Hematopoietic multipotent progenitor cell (in vitro differentiated cells): ENCODE data around the gene KSR1. TPM values are rescaled to one million over a fixed set of nuclear protein-coding genes. Genes with fewer than 3 reads are reported as not detected.

Source experiments
- DNase-seq, 3 donors: peaks; one replicate each; pipeline ENCODE4 v3.0.0-alpha.2; 2011 to 2015; ENCODE audit warnings: low read depth in 2 of 3, low spot score in 2 of 3
- total RNA-seq: library from RNA; depleted of rRNA; stranded (reverse); fragments of >200 nt; gene quantifications from one replicate; pipeline ENCODE4 v1.2.3, GENCODE V29; 2012

The KSR1 gene
- total RNA-seq, 1 donor, result 43.1 TPM

DNA sequence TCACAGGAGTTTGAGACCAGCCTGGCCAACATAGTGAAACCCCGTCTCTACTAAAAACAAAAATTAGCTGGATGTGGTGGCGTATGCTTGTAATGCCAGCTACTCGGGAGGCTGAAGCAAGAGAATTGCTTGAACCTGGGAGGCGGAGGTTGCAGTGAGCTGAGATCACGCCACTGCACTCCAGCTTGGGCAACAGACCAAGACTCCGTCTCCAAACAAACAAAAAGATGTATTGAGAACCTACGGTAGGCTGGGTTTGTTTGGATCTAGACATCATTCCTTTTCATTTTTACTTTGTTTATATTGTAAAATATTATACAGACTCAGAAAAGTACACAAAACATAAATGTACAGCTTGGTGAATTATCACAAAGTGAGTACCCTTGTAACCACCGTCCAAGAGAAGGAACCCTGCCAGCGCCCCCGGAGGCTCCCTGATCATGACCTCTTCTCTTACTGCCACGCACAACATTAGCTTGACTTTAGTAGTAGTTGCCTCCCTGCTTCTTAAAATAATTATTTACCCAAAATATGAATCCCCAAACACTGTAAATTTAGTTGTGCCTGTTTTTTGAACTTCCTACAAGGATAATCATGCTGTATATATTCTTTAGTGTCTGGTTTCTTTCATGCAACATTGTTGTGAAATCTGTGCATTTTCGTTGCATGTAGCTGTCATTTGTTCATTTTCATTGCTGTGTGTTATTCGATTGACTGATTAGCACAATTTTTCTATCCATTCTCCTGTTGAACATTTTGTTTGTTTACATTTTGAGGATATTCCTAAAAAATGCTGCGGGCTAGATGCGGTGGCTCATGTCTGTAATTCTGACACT, 56.5 kb downstream of the KSR1 start:
- DNase-seq, result no peak

DNA sequence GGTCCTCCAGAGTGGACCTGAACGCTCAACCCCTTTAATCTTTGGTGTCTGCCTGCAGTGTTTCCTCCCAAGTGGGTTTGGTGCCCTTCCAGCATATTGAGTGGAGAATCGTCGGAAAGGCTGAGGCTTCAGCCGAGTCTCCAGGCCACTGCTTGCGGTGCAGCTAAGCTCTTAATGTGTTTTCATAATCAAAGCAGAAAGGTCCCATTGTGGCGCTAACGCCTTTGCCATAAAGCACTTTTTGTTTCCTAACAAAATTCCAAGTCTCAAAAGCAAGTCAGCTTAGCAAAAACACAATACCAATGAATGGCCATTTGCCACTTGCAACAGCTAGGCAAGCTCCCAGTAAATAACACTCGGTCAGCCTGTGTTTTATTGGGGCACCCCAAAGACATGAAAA, 57.6 kb downstream of the KSR1 start:
- DNase-seq, result no peak

GRCh38 chr17:27514595-27515413, 58.6 kb downstream of the KSR1 start:
- no peak for DNase-seq

DNA sequence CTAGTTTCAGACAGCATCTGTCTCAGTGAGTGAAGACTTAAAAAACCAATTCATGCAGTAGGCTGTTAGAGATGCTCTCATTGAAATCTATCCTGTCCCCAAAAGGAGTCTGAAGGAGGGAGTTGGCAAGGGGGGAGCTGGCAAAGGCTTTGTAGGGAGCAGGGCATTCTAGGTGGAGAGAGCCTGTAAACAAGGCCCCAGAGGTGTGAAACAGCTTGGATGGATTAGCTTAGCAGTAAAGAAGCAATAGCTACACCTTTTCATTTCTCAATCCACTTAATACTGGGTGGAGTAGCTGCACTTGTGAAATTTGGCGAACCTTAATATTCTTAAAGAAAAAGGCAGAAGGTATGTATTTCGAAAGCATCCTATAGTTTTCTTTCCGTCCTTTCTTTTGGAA, 61.8 kb downstream of the KSR1 start:
- DNase-seq, result no peak

GRCh38 chr17:27518545-27519521, 62.6 kb downstream of the KSR1 start:
- DNase-seq, result no peak

DNA sequence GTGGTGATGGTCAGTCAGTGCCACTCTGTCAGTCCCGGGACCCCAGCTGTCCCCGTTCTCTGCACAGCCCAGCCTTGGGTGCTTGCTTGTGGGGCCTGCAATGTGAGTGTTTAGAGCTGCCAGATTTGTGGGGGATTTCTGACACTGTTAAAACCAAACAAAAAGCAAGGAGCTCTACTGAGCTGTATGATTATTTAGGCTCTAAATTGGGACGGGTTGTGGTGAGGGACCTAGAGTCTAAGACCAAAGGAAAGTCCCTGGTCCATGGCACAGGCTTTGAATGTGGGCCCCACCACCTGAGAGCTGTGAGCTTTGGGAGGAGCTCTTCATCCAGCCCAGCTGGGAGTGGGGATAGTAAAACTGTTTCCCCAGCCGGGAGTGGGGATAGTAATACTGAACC, 63.3 kb downstream of the KSR1 start:
- no peak for DNase-seq

- DNase-seq, result no peak
Observed at GRCh38 chr17:27520491-27521185, 64.4 kb downstream of the KSR1 start.

GRCh38 chr17:27521281-27522027, 65.2 kb downstream of the KSR1 start:
- no peak for DNase-seq

DNA sequence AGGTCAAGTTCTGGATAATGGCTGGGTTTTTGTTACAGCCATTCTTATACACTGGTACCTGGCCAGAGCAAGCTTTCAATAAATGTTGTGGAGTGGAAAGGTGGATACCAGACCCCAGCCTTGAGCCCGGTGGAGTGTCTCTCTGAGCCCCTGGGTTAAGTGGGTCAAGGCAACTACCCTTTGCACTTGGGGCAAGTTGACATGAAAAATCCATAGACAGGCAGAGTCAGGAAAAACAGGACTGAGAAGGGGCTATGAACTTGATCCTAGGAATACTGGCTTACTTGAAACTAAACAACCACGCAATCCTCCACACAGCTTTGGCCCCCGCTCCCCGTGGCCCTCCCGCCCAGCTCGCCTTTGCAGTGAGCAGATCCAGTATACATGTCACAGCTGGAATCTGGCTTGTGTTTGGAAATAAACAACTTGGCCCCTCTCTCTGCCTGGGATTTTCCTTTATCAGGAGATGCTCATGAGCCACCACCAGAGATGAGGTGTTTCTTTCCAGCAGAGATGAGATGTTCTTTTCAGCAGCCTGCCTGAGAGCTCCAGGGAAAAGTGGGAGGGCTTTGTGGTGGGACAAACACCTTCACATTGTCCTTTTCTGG, 65.9 kb downstream of the KSR1 start:
- DNase-seq, result no peak

GRCh38 chr17:27523712-27524111, 67.5 kb downstream of the KSR1 start:
- DNase-seq, result no peak

DNA sequence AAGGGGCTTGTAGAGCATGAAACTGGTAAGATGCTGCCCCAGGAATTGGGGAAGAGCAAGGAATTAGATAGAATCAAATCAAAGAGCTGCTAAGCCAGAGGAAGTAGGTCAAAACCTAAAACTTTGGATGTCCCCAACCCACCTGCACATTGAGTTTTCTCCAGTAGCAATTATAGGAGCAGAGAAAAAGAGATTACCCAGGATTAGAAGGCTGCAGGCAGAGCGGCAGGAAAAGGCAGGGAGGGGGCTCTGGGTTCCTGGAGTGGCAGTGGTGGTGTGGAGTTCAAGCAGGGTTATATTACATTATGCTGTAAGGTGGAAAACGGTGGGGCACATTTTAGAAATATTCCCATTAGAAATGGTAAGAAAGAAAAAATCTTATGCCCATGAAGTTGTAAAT, 68.3 kb downstream of the KSR1 start:
- no peak for DNase-seq

DNA sequence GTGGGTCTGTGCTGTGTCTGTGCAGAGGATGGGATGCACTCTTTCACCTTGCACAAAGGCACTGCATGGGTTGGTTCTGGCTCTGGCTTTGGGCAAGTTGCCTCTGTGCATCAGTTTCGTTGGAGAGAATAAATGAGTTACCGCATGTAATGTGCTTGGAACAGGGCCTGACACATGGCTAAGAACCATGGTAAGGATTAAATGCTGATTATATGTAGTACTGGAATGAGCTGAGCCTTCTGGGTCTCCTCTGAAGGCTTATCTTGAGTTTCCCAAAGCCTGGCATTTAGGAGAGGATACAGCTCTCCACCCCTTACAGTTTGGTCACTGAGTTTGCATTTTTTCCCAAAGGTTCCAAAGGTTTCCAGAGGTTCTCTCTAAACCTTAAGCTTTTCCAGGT, 69.1 kb downstream of the KSR1 start:
- no peak for DNase-seq

- no peak for DNase-seq
Observed at GRCh38 chr17:27525836-27526603, 69.8 kb downstream of the KSR1 start.

DNA sequence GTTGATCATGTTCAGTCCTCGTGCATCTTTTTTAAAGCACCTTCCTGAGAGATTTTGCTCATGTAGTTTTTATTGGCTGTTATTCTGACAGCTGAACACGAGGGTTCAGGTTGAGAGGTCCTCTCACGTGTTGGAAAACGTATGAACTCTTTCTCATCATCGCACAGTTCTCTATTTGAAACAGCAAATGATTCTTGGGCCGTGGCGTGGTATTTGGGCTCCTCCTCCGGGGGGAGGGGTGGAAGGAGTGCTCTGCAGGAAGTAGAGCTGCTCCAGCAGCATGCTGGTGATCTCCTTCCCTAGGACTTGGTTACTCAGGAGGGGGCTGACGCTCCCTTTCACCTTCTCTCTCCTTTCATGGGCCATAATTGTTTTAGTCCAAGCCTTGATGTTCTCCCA, 70.4 kb downstream of the KSR1 start:
- DNase-seq, result peak in 2 of 3 donors; percentile 56 to 71

- peak in 2 of 3 donors; percentile 65 to 69 for DNase-seq
Observed at GRCh38 chr17:27529230-27529796, 73.1 kb downstream of the KSR1 start.

GRCh38 chr17:27530764-27531391, 74.6 kb downstream of the KSR1 start:
- DNase-seq, result peak in 2 of 3 donors; percentile 69 to 89

- DNase-seq, result peak in 2 of 3 donors; percentile 32 to 49
Observed at GRCh38 chr17:27531469-27531961, 75.3 kb downstream of the KSR1 start.
